ENCODE data around the gene PLCG1.

The PLCG1 gene

GRCh38 chr20:41142919-41143318, 5.6 kb downstream of the PLCG1 start:
- no peak for DNase-seq (ENCODE audit: low spot score)

GRCh38 chr20:41143354-41143753, 6.0 kb downstream of the PLCG1 start:
- DNase-seq (ENCODE audit: low spot score) = no peak

GRCh38 chr20:41145317-41145716, 8.0 kb downstream of the PLCG1 start:
- DNase-seq (ENCODE audit: low spot score) = no peak

- DNase-seq (ENCODE audit: low spot score) = no peak
Observed at GRCh38 chr20:41145821-41146620, 8.7 kb downstream of the PLCG1 start.

DNA sequence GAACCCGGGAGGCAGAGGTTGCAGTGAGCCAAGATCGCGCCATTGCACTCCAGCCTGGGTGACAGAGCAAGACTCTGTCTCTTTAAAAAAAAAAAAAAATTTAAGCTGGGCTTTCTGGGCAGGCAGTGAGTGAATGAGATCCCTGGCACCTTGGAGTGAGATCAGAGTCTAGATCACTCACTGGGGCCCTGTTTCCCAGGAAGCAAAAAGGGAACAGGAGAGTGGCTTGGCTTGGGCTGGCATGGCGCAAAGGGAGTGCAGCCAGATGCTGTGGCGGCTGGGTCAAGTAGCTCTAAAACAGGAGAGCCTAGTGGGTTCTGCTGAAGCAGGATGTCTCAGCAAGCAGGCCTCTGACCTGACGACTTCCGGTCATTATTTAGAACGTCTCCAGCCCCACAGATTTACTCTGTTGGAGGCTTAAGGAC, 10.4 kb downstream of the PLCG1 start:
- no peak for DNase-seq (ENCODE audit: low spot score)

DNA sequence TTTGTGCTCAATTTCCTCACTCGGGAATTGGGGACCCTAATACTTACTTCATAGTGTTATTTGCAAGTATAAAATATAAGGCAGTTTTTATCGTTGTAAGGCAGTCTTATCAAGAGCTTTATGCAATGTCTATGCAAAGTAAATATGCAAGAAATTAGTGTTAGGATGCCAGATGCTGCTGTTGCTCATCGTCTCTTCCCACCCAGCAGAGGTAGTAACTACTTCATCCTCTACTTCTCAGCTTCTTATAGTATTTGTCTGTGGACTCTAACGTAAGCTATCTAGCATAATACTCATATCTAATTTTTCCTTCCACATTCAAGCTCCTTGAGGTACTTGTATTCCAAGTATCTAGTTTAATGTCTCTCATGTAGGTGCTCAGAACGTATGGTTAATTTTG, 11.6 kb downstream of the PLCG1 start:
- no peak for DNase-seq (ENCODE audit: low spot score)

DNA sequence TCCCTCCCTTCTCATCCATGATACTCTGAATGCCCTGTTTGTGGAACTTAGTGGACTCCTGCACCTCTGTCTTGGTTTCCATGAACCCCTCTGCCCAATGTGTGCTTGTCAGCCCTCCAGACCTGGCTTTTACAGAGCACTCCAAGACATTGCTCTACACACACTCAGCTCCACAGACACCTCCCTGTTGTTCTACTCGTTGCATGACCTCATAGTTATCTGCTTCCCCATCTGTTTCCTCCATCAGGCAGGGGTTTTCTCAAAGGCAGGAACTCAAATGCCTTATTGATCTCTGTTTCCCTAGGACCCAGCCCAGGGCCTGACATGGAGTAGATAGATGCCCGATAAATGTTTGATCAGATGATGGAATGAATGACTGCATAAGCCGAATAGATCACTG, 13.3 kb downstream of the PLCG1 start:
- DNase-seq (ENCODE audit: low spot score) = peak; percentile 54

DNA sequence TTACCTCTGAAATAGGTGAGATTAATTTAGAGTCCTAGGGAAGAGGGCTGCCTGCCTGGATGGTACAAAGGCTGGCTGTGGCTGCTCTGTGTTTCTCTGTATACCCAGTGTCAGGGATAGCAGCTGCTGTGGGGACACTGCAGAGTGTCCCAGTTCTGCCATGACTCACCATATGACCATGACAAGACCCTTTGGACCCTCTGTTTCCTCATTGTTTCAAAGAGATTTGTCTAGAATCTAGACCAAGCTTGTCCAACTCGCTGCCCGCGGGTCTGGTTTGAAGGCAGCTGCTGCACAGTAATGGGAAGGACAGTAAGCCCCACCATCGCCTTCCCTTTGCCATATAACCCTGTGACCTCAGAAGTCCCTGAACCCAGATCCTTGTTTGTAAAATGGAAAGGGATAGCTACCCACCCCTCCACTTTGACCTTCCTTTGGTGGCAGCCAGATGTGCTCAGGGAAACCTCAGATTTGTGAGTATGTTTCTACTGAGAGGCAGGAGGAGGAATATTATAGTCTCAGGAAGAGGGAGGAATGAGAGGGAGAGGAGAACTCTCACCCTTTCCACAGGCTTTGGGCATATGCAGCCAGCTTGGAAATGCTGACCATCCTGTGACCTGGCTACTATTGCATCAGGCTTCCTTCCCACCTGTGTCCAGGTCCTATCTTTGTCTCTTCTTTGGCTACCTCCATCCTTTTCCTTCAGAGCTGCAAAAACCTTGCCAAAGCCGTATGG, 14.0 kb downstream of the PLCG1 start:
- DNase-seq (ENCODE audit: low spot score) = no peak

GRCh38 chr20:41152108-41152757, 14.9 kb downstream of the PLCG1 start:
- no peak for DNase-seq (ENCODE audit: low spot score)

DNA sequence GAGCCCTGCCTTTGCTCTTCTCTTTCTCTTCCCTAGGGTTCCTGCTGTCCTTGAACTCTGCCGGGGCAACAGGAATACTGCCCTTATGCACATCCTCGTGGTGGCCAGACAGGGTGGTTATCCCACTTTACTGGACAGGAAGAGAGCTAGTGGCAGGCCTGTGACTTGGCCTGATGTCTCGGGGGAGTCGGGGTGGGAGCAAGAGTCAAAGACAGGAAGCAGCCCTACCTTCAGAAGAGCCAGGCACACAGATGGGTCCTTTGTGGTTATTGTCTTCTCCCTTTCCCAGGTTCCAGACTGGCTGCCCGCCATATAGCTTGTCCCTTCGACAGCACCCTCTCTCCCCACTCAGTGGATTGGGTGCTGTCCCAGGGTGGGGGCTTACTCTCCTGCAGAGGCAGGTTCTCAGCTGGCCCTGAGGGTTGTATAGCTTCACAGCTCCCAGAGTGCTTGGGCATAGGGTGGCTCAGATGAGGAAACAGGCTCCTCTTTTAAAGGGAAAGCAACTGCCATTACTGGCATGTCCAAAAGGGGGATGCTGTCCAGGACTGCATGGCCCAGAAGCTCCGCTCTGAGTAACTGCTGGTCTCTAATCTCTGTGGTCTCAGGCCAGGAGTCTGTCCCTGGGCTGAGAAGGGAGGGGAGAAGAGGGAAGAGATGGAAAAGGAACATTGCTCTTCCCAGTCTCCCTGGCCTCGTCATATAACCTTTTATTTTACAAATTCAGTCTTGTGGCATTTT, 17.3 kb downstream of the PLCG1 start:
- no peak for DNase-seq (ENCODE audit: low spot score)

DNA sequence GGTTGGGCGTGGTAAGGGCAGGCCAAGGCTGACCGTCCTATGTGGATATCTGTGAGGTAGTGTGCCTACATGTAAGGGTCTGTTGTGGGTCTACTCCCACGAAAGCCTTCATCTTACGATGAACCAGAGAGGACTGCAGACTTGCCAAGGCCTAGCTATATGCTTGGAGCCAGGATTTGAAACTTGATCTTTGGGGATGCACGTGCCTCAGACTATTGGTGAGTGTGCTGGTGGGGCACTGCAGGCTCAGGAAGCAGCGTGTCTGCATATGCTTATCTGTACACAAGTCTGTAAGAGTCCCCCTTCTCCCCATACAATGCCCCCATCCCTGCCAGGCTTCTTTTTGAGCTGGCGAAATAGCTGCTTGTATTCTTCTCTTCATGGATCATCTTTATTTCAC, 17.9 kb downstream of the PLCG1 start:
- no peak for DNase-seq (ENCODE audit: low spot score)

DNA sequence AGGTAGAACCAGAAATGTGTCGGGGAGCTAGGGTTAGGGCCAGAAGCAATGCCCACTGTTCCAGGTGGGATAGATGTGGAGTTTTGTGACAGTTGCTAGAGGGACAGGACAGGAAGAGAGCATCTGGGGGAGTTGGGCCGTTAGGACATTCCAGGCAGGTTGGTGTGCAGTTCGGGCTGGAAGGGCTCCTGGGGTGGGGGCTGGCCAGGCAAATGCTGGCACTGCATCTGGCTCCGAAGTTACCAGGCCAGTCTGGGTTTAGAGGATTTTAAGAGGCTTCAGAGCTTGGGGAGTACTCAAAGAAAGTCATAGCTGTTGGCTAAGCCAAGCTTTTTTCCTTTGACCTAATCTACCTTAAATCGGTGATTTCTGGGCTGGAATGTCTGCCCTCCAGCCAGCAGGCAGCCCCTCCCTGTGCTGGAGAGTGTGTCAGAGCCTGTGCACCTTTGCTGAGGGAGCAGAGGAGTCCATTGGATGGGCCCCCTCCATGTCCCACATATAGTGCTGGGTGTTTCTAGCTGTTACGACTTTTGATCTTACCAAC, 20.8 kb downstream of the PLCG1 start:
- no peak for DNase-seq (ENCODE audit: low spot score)

GRCh38 chr20:41159547-41159946, 22.2 kb downstream of the PLCG1 start:
- no peak for DNase-seq (ENCODE audit: low spot score)

DNA sequence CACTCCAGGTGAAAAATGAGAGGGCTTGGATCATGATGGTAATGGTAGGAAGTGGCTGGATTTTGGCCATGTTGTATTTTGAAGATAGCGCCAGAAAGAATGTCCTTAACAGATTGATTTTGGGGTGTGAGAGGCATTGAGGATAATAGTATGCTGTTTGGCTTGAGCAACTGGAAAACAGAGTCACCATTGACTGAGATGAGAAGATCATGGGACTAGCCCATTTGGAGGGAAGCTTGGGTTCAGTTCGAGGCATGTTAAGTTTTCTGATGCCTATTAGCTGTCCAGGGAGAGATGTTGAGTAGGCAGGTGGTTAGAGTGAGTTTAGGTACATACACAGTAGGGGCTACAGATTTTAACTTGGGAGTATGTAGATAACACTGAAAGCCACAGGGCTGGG, 23.3 kb downstream of the PLCG1 start:
- no peak for DNase-seq (ENCODE audit: low spot score)

DNA sequence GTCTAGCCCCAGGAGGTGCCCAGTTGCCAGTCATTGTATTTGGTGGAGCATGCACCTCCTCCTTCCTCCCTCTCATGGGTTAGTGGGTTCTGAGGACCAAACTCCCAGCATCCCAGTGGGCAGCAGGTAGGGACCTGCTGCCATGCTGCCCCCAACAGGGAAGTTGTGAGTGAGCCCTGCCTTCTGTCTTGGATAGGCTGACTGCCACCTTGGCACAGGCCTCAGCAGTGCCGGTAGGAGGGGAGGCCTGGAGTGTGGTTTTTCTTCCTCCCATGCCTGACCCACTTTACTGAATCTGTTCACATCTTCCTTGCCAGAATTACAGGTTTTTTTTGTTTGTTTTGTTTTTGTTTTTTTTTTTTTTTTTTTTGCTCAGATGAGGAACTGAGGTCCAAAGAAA, 24.5 kb downstream of the PLCG1 start:
- DNase-seq (ENCODE audit: low spot score) = no peak

- no peak for DNase-seq (ENCODE audit: low spot score)
Observed at GRCh38 chr20:41162396-41162795, 25.1 kb downstream of the PLCG1 start.

GRCh38 chr20:41163821-41164220, 26.5 kb downstream of the PLCG1 start:
- no peak for DNase-seq (ENCODE audit: low spot score)

- no peak for DNase-seq (ENCODE audit: low spot score)
Observed at GRCh38 chr20:41165001-41165882, 27.9 kb downstream of the PLCG1 start.

DNA sequence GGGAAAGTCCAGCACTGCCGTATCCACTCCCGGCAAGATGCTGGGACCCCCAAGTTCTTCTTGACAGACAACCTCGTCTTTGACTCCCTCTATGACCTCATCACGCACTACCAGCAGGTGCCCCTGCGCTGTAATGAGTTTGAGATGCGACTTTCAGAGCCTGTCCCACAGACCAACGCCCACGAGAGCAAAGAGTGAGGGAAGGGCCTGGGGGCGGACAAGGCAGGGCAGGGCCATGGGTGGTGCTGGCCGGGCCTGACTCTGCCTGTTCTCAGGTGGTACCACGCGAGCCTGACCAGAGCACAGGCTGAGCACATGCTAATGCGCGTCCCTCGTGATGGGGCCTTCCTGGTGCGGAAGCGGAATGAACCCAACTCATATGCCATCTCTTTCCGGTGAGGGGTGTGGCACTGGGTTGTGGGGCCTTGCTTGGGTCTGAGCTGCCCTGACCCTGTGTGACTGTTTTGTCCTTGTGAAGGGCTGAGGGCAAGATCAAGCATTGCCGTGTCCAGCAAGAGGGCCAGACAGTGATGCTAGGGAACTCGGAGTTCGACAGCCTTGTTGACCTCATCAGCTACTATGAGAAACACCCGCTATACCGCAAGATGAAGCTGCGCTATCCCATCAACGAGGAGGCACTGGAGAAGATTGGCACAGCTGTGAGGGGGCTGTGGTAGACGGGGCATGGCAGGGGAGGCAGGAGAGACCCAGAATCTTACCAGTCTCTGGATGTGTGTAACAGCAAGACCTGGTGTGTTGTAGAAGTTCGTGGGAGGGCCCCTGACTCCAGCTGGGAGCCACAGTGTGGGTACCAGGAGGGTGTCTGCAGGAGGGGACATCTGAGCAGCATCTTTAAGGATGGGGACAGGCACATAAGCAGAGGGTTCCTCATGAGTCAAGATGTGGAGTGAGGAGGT, 29.1 kb downstream of the PLCG1 start:
- no peak for DNase-seq (ENCODE audit: low spot score)

DNA sequence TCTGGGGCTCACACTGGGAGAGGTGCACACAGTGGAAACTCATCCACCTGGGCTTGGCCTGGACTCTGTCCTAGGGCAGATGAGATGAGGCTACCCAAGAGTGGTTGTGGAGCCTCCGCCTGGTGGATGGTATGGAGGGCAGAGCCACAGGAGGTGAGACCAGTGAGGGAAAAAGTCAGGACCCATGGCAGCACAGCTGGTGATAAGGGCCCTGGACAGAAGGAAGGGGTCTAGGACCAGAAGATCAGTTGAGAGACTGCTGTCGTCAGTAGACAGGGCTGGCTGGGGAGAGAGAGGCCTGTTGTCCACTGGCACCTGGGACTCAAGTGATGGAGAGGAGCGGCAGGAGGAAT, 29.8 kb downstream of the PLCG1 start:
- DNase-seq (ENCODE audit: low spot score) = no peak

Data from AG08395 (cell line).